IPS DF 6.9 (cell line): ENCODE data around the gene TWNK.
A peak's percentile ranks its signal among the peaks of the same experiment; 100 is the strongest.
"Not testable (repeated sequence)": the region's sequence is repeated elsewhere in the genome, so short reads cannot be mapped to it uniquely, and the experiment has no call there.

ENCODE experiments used
- DNase-seq: peaks from one replicate; pipeline ENCODE4 v3.0.0-alpha.2; 2013; ENCODE audit warnings: low read depth, low spot score
- H3K27ac ChIP-seq: one replicate; pipeline ENCODE4 v1.5.1; 2013; ENCODE audit warnings: low read length, control low read depth
- H3K27me3 ChIP-seq: 2 replicates; pipeline ENCODE4 v1.6.1; 2013; ENCODE audit warnings: mild to moderate bottlenecking, low read length; ENCODE audit not compliant: control insufficient read depth, insufficient read depth
- H3K36me3 ChIP-seq: 2 replicates; pipeline ENCODE4 v1.6.1; 2013; ENCODE audit warnings: low read length; ENCODE audit not compliant: control insufficient read depth, insufficient read depth
- H3K4me1 ChIP-seq: 2 replicates; pipeline ENCODE4 v1.6.1; 2013; ENCODE audit warnings: low read length; ENCODE audit not compliant: control insufficient read depth, insufficient read depth
- H3K4me3 ChIP-seq: 2 replicates; pipeline ENCODE4 v1.5.1; 2013; ENCODE audit warnings: mild to moderate bottlenecking, low read length
- H3K9me3 ChIP-seq: 2 replicates; pipeline ENCODE4 v1.6.1; 2013; ENCODE audit warnings: low read length, inconsistent platforms; ENCODE audit not compliant: control insufficient read depth, insufficient read depth
- WGBS: extraction: QIAGEN DNeasy Blood & Tissue Kit; methylation state at CpG from one replicate; pipeline ENCODE4 v1.1.7; 2013; ENCODE audit warnings: mixed read lengths, missing lambda C conversion rate; ENCODE audit not compliant: insufficient read length, insufficient coverage; 5-methylcytosine and 5-hydroxymethylcytosine counted together

The TWNK gene

DNA sequence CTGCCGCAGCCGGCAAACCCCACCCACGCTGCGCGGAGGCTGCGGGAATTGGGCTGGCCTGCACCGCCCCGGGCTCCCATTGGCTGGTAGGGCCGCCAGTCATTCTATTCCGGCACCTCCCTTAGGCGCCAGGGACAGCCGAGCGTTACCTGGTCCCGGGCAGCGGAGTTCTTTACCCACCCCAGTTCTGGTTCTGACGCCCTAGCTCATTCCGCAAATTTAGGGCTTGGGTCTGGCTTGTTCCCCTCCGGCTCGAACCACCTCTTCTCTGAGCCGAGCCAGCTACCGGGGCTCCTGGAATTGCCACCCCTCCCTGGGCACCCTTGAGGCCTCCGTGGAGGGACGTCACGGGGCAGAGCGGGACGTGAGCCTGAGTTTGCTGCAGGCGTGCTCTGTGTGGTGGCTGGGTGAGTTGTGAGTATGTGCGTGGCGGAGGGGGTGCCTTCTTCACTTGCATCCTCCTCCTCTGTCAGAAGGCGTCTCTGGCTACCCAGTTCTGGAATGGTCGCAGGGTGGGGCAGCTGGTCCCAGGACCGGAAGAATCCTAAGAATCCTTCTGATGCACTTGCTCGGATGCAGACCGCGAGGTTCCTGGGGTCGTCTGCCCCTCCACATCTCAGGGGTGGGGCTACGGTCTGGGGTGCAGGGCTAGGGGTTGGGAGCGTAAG, 43.9 kb downstream of the TWNK start, which contains the start of the genes PDZD7 and SFXN3:
Gene PDZD7 (minus strand): TSS at position 2 of the 668 bp plus-strand sequence. CDS start 910 bp downstream, outside the sequence.
Gene SFXN3 (plus strand): TSS at position 107 of the 668 bp plus-strand sequence. CDS start 3,461 bp downstream, outside the sequence.
- peaks cover 4% of the 10 kb centered on the region; the same call in 1 of the 2 replicates for H3K27me3 ChIP-seq
- no peaks in the 10 kb centered on the region for H3K36me3 ChIP-seq
- H3K9me3 ChIP-seq = no peaks in the 10 kb centered on the region
- DNase-seq = no peak
- no CpG with 5 or more reads among the region's 38 CpGs for WGBS
- no peak within 1 kb of the TSS for H3K27ac ChIP-seq
- H3K4me3 ChIP-seq = peak within 1 kb of the TSS; percentile 51; the same call in 1 of the 2 replicates
- peaks cover 11% of the 10 kb centered on the region; the same call in 1 of the 2 replicates for H3K4me1 ChIP-seq

DNA sequence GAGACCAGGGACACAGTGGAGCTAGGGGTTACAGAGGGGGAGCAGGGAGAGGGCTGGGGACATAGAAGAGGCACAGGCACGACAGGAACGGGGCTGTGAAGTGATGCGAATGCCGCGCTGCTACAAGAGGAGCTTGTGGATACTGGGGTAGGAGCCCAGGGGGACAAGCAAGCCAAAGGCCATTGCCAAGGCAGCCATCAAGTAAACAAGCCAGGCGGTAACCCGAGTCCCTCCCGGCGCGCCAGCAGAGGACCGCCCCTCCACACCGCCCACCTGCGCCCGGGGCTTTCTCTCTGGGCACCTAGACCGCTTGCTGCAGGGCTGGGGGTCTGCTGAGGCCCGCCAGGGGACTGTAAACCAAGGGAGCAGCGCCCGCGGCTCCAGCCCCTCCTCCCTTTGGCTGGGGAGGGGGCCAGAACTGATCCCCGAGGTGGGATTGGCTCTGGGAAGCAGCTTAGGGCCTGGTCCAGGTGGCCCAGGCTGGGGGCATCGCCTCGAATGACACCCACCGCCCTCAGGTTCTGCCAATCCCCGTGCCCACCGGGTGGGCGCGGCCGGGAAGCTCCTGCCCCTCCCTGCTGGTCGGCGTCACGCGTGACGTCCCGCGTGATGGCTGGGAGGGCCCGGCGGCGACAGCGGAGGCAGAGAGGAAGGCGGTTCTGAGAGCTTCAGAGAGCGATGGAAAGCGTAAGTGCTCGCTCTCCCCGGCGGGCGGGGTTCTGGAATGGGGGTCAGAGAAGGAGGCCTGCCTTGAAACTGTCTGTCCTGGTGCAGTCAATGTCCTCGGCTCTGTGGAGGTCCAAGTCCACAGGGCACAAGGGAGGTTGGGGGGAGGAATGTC, 44.7 kb downstream of the TWNK start:
- DNase-seq = no peak
- H3K27me3 ChIP-seq = peaks cover 4% of the 10 kb centered on the region; the same call in 1 of the 2 replicates
- H3K36me3 ChIP-seq = no peaks in the 10 kb centered on the region
- no CpG with 5 or more reads among the region's 47 CpGs for WGBS
- no peaks in the 10 kb centered on the region for H3K9me3 ChIP-seq
- peak overlapping the region; percentile 51; the same call in 1 of the 2 replicates for H3K4me3 ChIP-seq
- H3K27ac ChIP-seq = no peak overlapping the region
- H3K4me1 ChIP-seq = peaks cover 11% of the 10 kb centered on the region; the same call in 1 of the 2 replicates

- Histone ChIP-seq H3K4me3 (peak overlapping the region; percentile 51; the same call in 1 of the 2 replicates), H3K36me3 (no peaks in the 10 kb centered on the region), H3K27me3 (peaks cover 4% of the 10 kb centered on the region; the same call in 1 of the 2 replicates), H3K9me3 (no peaks in the 10 kb centered on the region), H3K4me1 (peaks cover 11% of the 10 kb centered on the region; the same call in 1 of the 2 replicates), H3K27ac (no peak overlapping the region)
- no CpG with 5 or more reads among the region's 6 CpGs for WGBS
- DNase-seq = no peak
Observed at GRCh38 chr10:101032637-101033224, 45.4 kb downstream of the TWNK start.

DNA sequence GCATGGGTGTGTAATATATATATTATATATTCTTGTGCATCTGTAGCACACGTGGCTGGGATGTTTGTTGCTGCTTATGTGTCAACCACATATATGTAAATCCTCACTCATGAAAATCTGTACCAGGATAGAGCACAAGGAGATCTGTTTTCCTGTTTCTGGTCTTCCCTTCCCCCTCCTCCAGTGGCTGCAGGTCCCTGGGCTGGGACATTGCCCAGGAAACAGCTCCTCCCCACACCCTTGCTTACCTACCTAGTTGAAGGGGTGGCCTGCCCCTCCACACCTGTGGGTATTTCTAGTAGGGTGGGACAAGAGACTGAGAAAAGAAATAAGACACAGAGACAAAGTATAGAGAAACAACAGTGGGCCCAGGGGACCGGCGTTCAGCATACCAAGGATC, 45.9 kb downstream of the TWNK start:
- no CpG with 5 or more reads among the region's 3 CpGs for WGBS
- peaks cover 4% of the 10 kb centered on the region; the same call in 1 of the 2 replicates for H3K27me3 ChIP-seq
- no peak overlapping the region for H3K27ac ChIP-seq

DNA sequence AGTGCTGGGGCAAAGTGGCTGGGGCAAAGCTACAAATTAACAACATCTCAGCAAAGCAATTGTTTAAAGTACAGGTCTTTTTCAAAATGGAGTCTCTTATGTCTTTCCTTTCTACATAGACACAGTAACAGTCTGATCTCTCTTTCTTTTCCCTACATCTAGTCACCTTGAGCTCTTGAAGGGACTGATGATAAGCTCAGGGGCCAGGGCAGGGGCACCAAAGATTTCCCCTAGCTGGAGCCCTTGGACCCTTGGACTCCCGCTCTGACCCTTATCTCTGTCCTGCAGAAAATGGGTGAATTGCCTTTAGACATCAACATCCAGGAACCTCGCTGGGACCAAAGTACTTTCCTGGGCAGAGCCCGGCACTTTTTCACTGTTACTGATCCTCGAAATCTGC, 47.1 kb downstream of the TWNK start:
- not testable (repeated sequence) for H3K9me3 ChIP-seq, H3K36me3 ChIP-seq, DNase-seq, H3K4me3 ChIP-seq, H3K27me3 ChIP-seq, H3K27ac ChIP-seq
- WGBS = no CpG with 5 or more reads among the region's 4 CpGs
- peaks cover 10% of the 10 kb centered on the region; the same call in 1 of the 2 replicates for H3K4me1 ChIP-seq

More for the DNA sequence above, 45.9 kb downstream of the TWNK start:
- no peak for DNase-seq
- Histone ChIP-seq H3K36me3 (no peaks in the 10 kb centered on the region), H3K4me3 (no peak overlapping the region), H3K4me1 (peaks cover 11% of the 10 kb centered on the region; the same call in 1 of the 2 replicates), H3K9me3 (no peaks in the 10 kb centered on the region)

- H3K4me1 ChIP-seq = peaks cover 7% of the 10 kb centered on the region; the same call in 1 of the 2 replicates
- DNase-seq = no peak
- H3K36me3 ChIP-seq = no peaks in the 10 kb centered on the region
- H3K9me3 ChIP-seq = no peaks in the 10 kb centered on the region
- WGBS = no CpG with 5 or more reads among the region's 7 CpGs
- peaks cover 4% of the 10 kb centered on the region; the same call in 1 of the 2 replicates for H3K27me3 ChIP-seq
- no peak overlapping the region for H3K4me3 ChIP-seq
- H3K27ac ChIP-seq = no peak overlapping the region
Observed at GRCh38 chr10:101035314-101035713, 48.0 kb downstream of the TWNK start.

DNA sequence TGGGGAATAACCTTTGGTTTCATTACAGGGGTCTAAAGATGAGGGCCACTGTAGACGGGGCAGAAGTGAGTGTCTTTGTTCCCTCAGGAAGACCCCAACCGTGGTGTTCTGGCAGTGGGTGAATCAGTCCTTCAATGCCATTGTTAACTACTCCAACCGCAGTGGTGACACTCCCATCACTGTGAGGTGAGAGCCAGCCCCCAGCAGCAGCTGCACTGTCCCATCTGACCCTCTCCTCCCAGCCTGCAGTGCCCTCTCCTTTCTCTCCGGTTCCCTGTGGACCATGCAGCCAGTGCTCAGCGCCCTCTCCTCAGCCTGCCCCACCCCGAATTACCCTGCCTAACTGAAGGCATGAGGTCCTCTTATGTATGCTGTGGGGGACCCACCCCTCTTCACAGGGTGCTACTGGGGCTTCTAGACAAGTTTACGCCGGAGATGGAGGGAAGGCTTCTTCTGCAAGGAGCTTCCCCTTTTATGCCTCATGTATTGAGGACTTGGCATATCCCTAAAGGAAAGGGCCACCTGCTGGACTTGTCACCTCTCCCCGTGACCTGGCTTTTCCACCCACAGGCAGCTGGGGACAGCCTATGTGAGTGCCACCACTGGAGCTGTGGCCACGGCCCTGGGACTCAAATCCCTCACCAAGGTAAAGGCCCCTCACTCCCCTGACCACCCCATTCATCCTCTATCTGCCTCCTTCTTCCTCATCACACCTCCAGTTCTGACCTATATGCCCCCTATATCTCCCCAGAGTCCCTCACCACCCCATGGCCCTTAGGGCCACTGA, 48.8 kb downstream of the TWNK start:
- H3K4me1 ChIP-seq = peaks cover 5% of the 10 kb centered on the region; the same call in 1 of the 2 replicates

GRCh38 chr10:101036726-101037125, 49.4 kb downstream of the TWNK start:
- Histone ChIP-seq H3K4me1 (0 out of 2 replicates have a peak, but pooled peaks cover 3% of the 10 kb centered on the region), H3K27ac (no peak overlapping the region), H3K27me3 (peaks cover 4% of the 10 kb centered on the region; the same call in 1 of the 2 replicates), H3K9me3 (no peaks in the 10 kb centered on the region), H3K4me3 (no peak overlapping the region), H3K36me3 (no peaks in the 10 kb centered on the region)
- no CpG with 5 or more reads among the region's 7 CpGs for WGBS
- no peak for DNase-seq

More for the DNA sequence above, 48.8 kb downstream of the TWNK start:
- no peak for DNase-seq
- H3K27ac ChIP-seq = no peak overlapping the region
- H3K4me3 ChIP-seq = no peak overlapping the region
- H3K36me3 ChIP-seq = no peaks in the 10 kb centered on the region
- WGBS = no CpG with 5 or more reads among the region's 10 CpGs
- H3K9me3 ChIP-seq = no peaks in the 10 kb centered on the region
- peaks cover 4% of the 10 kb centered on the region; the same call in 1 of the 2 replicates for H3K27me3 ChIP-seq

DNA sequence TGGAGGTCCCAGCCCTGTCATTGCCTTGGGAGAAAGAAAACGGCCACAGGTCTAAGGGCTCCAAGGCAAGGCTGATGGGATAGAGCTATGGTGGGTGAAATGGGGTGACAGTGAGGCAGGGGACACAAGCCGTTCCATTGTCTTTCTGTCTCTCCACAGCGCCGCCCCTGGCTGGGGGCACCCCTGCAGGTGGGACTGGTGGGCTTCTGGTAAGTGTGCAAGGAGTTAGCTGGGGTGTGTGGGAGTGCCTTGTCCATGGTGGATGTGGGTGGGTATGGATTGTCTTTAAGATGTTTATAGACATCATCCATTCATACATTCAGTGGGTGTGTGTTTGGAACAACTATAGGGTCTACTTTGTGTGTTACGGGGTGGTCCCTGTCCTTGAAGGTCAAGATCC, 51.1 kb downstream of the TWNK start:
- DNase-seq = no peak
- H3K9me3 ChIP-seq = no peaks in the 10 kb centered on the region
- H3K36me3 ChIP-seq = no peaks in the 10 kb centered on the region
- H3K27ac ChIP-seq = no peak overlapping the region
- H3K4me1 ChIP-seq = peaks cover 3% of the 10 kb centered on the region; the same call in 1 of the 2 replicates
- H3K27me3 ChIP-seq = no peaks in the 10 kb centered on the region
- no CpG with 5 or more reads among the region's 5 CpGs for WGBS
- no peak overlapping the region for H3K4me3 ChIP-seq
